HL-60 (cell line): ENCODE measurements around the gene CACNA1D.

ENCODE experiments used
- DNase-seq, 2 experiments: peaks; one replicate each; pipeline ENCODE4 v3.0.0-alpha.2; 2010 to 2020; ENCODE audit warnings: low read depth in 1 of 2, low spot score in 1 of 2
- H3K27ac ChIP-seq: fragments of 250-450 bp; sonication (Bioruptor Pico); replicated peaks from 2 replicates; pipeline ENCODE4 v1.5.1; 2020; ENCODE audit warnings: mild to moderate bottlenecking, moderate library complexity
- H3K27me3 ChIP-seq: fragments of 250-450 bp; sonication (Bioruptor Pico); 2 replicates; pipeline ENCODE4 v1.5.1; 2021; ENCODE audit warnings: mild to moderate bottlenecking, moderate library complexity; ENCODE audit not compliant: insufficient read depth, poor library complexity, severe bottlenecking
- H3K4me3 ChIP-seq: replicated peaks from 2 replicates; pipeline ENCODE4 v1.5.1; 2011; ENCODE audit warnings: mild to moderate bottlenecking, control low read depth, low read length; ENCODE audit not compliant: insufficient read depth
- CTCF ChIP-seq: IDR thresholded peaks from one replicate; pipeline ENCODE4 v1.5.1; 2011; ENCODE audit warnings: low read length, control low read depth, inconsistent platforms; ENCODE audit not compliant: insufficient read depth
- GABPA ChIP-seq: IDR thresholded peaks from 2 replicates; pipeline ENCODE4 v1.6.1; 2012; ENCODE audit warnings: low read depth
- POLR2AphosphoS5 ChIP-seq: IDR thresholded peaks from 2 replicates; pipeline ENCODE4 v1.6.1; 2012; ENCODE audit warnings: low read depth
- SPI1 ChIP-seq: IDR thresholded peaks from 2 replicates; pipeline ENCODE4 v1.6.1; 2012; ENCODE audit warnings: low read depth, mild to moderate bottlenecking, borderline replicate concordance
- TF ChIP-seq, protein P1 (sequence below): IDR thresholded peaks from 2 replicates; pipeline ENCODE4 v1.6.1; 2012; ENCODE audit warnings: low read depth; ENCODE audit not compliant: insufficient replicate concordance

CACNA1D gene

GRCh38 chr3:53808496-53808895 lies 314.1 kb downstream of the CACNA1D start:
- DNase-seq: no peak
- Histone ChIP-seq H3K27ac (no peak overlapping the region), H3K27me3 (no peaks in the 10 kb centered on the region), H3K4me3 (no peak overlapping the region)
- no peak for TF ChIP-seq GABPA
- no peak for TF ChIP-seq SPI1

DNA sequence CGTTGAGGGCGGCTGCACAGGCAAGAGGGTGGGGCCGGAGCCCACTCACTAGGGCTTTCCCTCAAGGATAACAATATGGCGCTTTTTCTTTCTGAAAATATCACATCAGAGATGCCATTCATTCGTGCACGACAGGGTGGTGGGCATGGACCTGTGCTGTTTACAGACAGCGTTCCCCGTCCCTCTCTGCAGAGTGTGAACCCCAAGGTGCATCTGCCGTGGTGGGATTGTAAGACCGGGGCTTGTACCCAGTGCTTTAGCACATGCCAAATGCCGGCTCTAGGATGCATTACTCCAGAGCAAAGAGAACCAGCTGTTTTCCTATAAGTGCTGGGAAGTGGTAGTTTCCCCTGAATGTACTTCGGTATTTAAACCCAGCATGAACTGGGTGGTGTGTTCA lies 314.9 kb downstream of the CACNA1D start:
- DNase-seq: no peak
- Histone ChIP-seq H3K4me3 (no peak overlapping the region), H3K27ac (no peak overlapping the region), H3K27me3 (no peaks in the 10 kb centered on the region)
- TF ChIP-seq GABPA (no peak), SPI1 (no peak), POLR2AphosphoS5 (no peak), CTCF (no peak)
- TF ChIP-seq, protein P1, sequence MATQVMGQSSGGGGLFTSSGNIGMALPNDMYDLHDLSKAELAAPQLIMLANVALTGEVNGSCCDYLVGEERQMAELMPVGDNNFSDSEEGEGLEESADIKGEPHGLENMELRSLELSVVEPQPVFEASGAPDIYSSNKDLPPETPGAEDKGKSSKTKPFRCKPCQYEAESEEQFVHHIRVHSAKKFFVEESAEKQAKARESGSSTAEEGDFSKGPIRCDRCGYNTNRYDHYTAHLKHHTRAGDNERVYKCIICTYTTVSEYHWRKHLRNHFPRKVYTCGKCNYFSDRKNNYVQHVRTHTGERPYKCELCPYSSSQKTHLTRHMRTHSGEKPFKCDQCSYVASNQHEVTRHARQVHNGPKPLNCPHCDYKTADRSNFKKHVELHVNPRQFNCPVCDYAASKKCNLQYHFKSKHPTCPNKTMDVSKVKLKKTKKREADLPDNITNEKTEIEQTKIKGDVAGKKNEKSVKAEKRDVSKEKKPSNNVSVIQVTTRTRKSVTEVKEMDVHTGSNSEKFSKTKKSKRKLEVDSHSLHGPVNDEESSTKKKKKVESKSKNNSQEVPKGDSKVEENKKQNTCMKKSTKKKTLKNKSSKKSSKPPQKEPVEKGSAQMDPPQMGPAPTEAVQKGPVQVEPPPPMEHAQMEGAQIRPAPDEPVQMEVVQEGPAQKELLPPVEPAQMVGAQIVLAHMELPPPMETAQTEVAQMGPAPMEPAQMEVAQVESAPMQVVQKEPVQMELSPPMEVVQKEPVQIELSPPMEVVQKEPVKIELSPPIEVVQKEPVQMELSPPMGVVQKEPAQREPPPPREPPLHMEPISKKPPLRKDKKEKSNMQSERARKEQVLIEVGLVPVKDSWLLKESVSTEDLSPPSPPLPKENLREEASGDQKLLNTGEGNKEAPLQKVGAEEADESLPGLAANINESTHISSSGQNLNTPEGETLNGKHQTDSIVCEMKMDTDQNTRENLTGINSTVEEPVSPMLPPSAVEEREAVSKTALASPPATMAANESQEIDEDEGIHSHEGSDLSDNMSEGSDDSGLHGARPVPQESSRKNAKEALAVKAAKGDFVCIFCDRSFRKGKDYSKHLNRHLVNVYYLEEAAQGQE: no peak

DNA sequence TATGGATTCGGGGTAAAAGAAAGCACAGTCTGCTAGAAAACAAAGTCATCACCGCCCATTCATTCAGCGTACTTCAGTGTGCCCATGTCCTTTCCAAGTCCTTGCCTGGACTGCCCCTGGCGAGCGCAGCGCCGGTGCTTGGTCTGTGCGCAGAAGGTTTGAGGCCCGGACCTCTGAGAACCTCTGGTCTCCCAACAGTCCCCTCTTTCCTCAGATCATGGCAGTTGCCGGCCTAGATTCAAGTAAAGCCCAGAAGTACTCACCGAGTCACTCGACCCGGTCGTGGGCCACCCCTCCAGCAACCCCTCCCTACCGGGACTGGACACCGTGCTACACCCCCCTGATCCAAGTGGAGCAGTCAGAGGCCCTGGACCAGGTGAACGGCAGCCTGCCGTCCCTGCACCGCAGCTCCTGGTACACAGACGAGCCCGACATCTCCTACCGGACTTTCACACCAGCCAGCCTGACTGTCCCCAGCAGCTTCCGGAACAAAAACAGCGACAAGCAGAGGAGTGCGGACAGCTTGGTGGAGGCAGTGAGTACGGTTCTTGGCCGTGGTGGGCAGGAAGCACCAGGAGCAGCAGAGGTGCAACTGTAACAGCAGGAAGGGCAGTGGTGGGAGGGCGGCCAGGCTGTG lies 315.5 kb downstream of the CACNA1D start:
- H3K4me3 ChIP-seq: no peak overlapping the region
- DNase-seq: no peak
- TF ChIP-seq CTCF: no peak
- no peak for TF ChIP-seq SPI1
- no peak overlapping the region for H3K27ac ChIP-seq
- no peaks in the 10 kb centered on the region for H3K27me3 ChIP-seq

- Histone ChIP-seq H3K4me3 (no peak overlapping the region), H3K27me3 (no peaks in the 10 kb centered on the region), H3K27ac (no peak overlapping the region)
- DNase-seq: no peak
- TF ChIP-seq SPI1 (no peak), CTCF (no peak), POLR2AphosphoS5 (no peak), GABPA (no peak)
- TF ChIP-seq, protein P1: no peak
These were observed 316.9 kb downstream of the CACNA1D start for GRCh38 chr3:53811143-53811927.
